ENCODE data around the gene PLP2. TPM values are rescaled to one million over a fixed set of nuclear protein-coding genes. Genes with fewer than 3 reads are reported as not detected.
A peak's percentile ranks its signal among the peaks of the same experiment; 100 is the strongest.

The PLP2 gene
- total and polyA plus RNA-seq, 2 of the 4 experiments (the other 2 are of a cell fraction), result 22.6 to 156 TPM

- Histone ChIP-seq H3K56ac (ENCODE audit: extremely low read depth, insufficient read depth, low read length) (no peak within 1 kb of the TSS; the same call in 1 of the 2 replicates), H2AFZ (replicated peaks; ENCODE audit: low read length, poor library complexity) (peak within 1 kb of the TSS; percentile 89), H2BK5ac (ENCODE audit: low read depth, low read length, poor library complexity, severe bottlenecking) (peak within 1 kb of the TSS; percentile 14), H3K18ac (ENCODE audit: low read depth, low read length) (0 out of 2 replicates have a peak within 1 kb of the TSS, but pooled peaks have one; percentile 20), H3K4me2 (ENCODE audit: low read depth, low read length) (peak within 1 kb of the TSS; percentile 72), H2BK20ac (ENCODE audit: low read depth, low read length) (no peak within 1 kb of the TSS), H3K27me3 (ENCODE audit: control insufficient read depth, insufficient read depth, low read length) (no peaks in the 10 kb centered on the region), H3K36me3 (ENCODE audit: control insufficient read depth, insufficient read depth, low read length) (peaks cover 2% of the 10 kb centered on the region; the same call in 1 of the 2 replicates), H3K23ac (ENCODE audit: low read depth, low read length) (no peak within 1 kb of the TSS), H4K5ac (ENCODE audit: low read depth, low read length) (peak within 1 kb of the TSS; percentile 74), H4K91ac (ENCODE audit: insufficient read depth, low read depth, low read length) (peak within 1 kb of the TSS; percentile 5; the same call in 1 of the 2 replicates), H3K9me1 (ENCODE audit: insufficient read depth, low read length) (peaks cover 3% of the 10 kb centered on the region; the same call in 1 of the 2 replicates), H3K4ac (ENCODE audit: low read depth, low read length) (peak within 1 kb of the TSS; percentile 79), H3K4me1 (ENCODE audit: control insufficient read depth, insufficient read depth, low read length) (peaks cover 3% of the 10 kb centered on the region), H4K8ac (ENCODE audit: low read depth in 2 of 2, low read length in 2 of 2) (peak within 1 kb of the TSS; percentile 85 to 93; a peak in 3 of 4 replicates), H2BK15ac (ENCODE audit: low read depth, low read length) (no peak within 1 kb of the TSS; the same call in 2 of the 3 replicates), H4K20me1 (ENCODE audit: insufficient read depth, low read length) (no peaks in the 10 kb centered on the region), H3K27ac (ENCODE audit: insufficient read depth, low read length) (peak within 1 kb of the TSS; percentile 34; the same call in 1 of the 2 replicates), H3K9me3 (ENCODE audit: control insufficient read depth, insufficient read depth, low read length) (no peaks in the 10 kb centered on the region), H3K4me3 (ENCODE audit: insufficient read depth, low read depth, low read length) (peak within 1 kb of the TSS; percentile 71), H3K14ac (replicated peaks; ENCODE audit: low read depth, low read length) (no peak within 1 kb of the TSS; the same call in 1 of the 2 replicates), H3K9ac (ENCODE audit: low read depth, low read length) (peak within 1 kb of the TSS; percentile 19), H2BK120ac (ENCODE audit: low read depth, low read length) (no peak within 1 kb of the TSS; the same call in 1 of the 2 replicates), H2AK9ac (replicated peaks; ENCODE audit: low read depth, low read length, poor library complexity) (peak within 1 kb of the TSS; percentile 92), H3K79me1 (ENCODE audit: low read depth in 1 of 2, low read length in 2 of 2) (peaks cover 5 to 22% of the 10 kb centered on the region in 2 experiments; a peak in 2 of 4 replicates), H2AK5ac (ENCODE audit: low read depth, low read length) (peak within 1 kb of the TSS; percentile 4)
- in situ Hi-C loops (cut with MboI; ENCODE audit: low sequenced_read_pairs), result no loop called here
- dilution Hi-C loops (cut with HindIII; ENCODE audit: low sequenced_read_pairs, unreplicated experiment), result no loop called here
- ChIA-PET POLR2A (ENCODE audit: unreplicated experiment) (no interaction called here), CTCF (no interaction called here)
- 45% methylated on average over 28 of the region's 62 CpGs; no CpG with 5 or more reads in 1 of the 2 experiments for WGBS, 2 experiments (ENCODE audit: extremely low coverage in 2 of 2, insufficient read length in 1 of 2)
- DNase-seq (peak; percentile 29), ATAC-seq (ENCODE audit: low read depth) (peak; percentile 19)
- intact Hi-C loops (cut with micrococcal nuclease), result no loop called here
- no TSS peak for BruUV-seq (replicated peaks)
- TF ChIP-seq NFE2L2 (IDR thresholded peaks at IDR 0.05; ENCODE audit: low read depth, low read length), result no peak
- TF ChIP-seq RCOR1 (IDR thresholded peaks at IDR 0.05; ENCODE audit: insufficient replicate concordance, low read length), result no peak
- no peak for TF ChIP-seq FOS (IDR thresholded peaks at IDR 0.05; ENCODE audit: low read depth, low read length)
- TF ChIP-seq USF2 (IDR thresholded peaks at IDR 0.05; ENCODE audit: low read depth, low read length), result peak; percentile 54
- TF ChIP-seq, protein P1, sequence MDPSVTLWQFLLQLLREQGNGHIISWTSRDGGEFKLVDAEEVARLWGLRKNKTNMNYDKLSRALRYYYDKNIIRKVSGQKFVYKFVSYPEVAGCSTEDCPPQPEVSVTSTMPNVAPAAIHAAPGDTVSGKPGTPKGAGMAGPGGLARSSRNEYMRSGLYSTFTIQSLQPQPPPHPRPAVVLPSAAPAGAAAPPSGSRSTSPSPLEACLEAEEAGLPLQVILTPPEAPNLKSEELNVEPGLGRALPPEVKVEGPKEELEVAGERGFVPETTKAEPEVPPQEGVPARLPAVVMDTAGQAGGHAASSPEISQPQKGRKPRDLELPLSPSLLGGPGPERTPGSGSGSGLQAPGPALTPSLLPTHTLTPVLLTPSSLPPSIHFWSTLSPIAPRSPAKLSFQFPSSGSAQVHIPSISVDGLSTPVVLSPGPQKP (IDR thresholded peaks at IDR 0.05; ENCODE audit: borderline replicate concordance, low read depth, low read length), result no peak
- 0 out of 2 replicates have a peak, but pooled peaks have one; percentile 38 for TF ChIP-seq BHLHE40 (IDR thresholded peaks at IDR 0.05; ENCODE audit: low read depth, low read length)
- no peak for TF ChIP-seq POLR2A (IDR thresholded peaks at IDR 0.05; ENCODE audit: low read depth, low read length)
- no peak for TF ChIP-seq RFX5 (IDR thresholded peaks at IDR 0.05; ENCODE audit: low read depth, low read length)
- no peak for TF ChIP-seq SMC3 (IDR thresholded peaks at IDR 0.05; ENCODE audit: low read depth, low read length)
- TF ChIP-seq CEBPB (IDR thresholded peaks at IDR 0.05; ENCODE audit: low read depth, low read length), result no peak
- TF ChIP-seq, protein P2, sequence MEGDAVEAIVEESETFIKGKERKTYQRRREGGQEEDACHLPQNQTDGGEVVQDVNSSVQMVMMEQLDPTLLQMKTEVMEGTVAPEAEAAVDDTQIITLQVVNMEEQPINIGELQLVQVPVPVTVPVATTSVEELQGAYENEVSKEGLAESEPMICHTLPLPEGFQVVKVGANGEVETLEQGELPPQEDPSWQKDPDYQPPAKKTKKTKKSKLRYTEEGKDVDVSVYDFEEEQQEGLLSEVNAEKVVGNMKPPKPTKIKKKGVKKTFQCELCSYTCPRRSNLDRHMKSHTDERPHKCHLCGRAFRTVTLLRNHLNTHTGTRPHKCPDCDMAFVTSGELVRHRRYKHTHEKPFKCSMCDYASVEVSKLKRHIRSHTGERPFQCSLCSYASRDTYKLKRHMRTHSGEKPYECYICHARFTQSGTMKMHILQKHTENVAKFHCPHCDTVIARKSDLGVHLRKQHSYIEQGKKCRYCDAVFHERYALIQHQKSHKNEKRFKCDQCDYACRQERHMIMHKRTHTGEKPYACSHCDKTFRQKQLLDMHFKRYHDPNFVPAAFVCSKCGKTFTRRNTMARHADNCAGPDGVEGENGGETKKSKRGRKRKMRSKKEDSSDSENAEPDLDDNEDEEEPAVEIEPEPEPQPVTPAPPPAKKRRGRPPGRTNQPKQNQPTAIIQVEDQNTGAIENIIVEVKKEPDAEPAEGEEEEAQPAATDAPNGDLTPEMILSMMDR (conservative IDR thresholded peaks at IDR 0.05; ENCODE audit: low read depth, low read length), result peak; percentile 33
- TF ChIP-seq MAFK (IDR thresholded peaks at IDR 0.05; ENCODE audit: low read depth, low read length), result no peak
- TF ChIP-seq MAZ (IDR thresholded peaks at IDR 0.05; ENCODE audit: borderline replicate concordance, low read depth, low read length), result peak; percentile 26; the same call in 1 of the 2 replicates
These were observed 14.7 kb downstream of the PLP2 start, which contains the start of gene PRICKLE3 for GRCh38 chrX:49186125-49187027. Gene PRICKLE3, minus strand, starts transcription at chrX:49186373. Its CDS starts 76 bp downstream, at chrX:49186297.

All from IMR-90 (cell line).